ENCODE measurements around the gene EIF2B4. TPM values are rescaled to one million over a fixed set of nuclear protein-coding genes. Genes with fewer than 3 reads are reported as not detected.

The EIF2B4 gene
- total and polyA plus RNA-seq, 9 of the 15 experiments (the other 6 are each of a cell fraction or from before 2014, with no cell fraction given), result 29.7 to 80.3 (median 58.9) TPM

DNA sequence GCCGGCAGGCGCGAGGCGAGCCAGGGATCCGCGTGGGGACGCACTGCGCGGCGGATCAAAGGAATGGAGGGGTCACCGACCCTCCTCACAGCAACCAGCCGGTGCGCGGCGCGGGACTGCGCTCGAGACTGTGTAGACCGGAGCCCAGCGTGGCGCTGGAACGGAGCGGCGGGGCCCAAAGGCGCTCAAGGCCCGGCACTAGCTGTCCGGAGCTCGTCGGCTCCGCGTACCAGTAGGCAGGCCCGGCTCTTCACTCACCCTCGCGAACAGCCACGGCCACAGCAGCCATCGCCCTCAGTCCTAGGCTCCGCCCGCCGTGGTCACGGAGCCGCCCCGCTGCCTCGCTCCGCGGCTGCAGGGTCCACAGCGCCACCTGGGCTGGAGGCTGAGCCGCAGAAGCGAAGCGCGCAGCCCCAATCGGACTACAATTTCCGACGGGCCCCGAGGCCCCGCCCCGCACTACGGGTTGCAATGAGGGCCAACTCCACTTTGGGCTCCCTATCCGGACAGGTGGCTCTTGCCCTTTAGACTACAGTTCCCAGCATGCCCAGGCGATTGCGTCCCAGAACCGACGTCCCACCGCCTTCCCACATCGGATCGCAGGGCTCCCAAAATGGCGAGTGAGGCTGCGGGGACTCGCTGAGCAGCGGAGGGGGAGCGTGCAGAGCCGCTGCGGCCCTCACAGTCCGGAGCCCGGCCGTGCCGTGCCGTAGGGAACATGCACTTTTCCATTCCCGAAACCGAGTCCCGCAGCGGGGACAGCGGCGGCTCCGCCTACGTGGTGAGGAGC, at the start of gene EIF2B4, which contains the start of gene SNX17 (continued):
- TF ChIP-seq, protein P1, sequence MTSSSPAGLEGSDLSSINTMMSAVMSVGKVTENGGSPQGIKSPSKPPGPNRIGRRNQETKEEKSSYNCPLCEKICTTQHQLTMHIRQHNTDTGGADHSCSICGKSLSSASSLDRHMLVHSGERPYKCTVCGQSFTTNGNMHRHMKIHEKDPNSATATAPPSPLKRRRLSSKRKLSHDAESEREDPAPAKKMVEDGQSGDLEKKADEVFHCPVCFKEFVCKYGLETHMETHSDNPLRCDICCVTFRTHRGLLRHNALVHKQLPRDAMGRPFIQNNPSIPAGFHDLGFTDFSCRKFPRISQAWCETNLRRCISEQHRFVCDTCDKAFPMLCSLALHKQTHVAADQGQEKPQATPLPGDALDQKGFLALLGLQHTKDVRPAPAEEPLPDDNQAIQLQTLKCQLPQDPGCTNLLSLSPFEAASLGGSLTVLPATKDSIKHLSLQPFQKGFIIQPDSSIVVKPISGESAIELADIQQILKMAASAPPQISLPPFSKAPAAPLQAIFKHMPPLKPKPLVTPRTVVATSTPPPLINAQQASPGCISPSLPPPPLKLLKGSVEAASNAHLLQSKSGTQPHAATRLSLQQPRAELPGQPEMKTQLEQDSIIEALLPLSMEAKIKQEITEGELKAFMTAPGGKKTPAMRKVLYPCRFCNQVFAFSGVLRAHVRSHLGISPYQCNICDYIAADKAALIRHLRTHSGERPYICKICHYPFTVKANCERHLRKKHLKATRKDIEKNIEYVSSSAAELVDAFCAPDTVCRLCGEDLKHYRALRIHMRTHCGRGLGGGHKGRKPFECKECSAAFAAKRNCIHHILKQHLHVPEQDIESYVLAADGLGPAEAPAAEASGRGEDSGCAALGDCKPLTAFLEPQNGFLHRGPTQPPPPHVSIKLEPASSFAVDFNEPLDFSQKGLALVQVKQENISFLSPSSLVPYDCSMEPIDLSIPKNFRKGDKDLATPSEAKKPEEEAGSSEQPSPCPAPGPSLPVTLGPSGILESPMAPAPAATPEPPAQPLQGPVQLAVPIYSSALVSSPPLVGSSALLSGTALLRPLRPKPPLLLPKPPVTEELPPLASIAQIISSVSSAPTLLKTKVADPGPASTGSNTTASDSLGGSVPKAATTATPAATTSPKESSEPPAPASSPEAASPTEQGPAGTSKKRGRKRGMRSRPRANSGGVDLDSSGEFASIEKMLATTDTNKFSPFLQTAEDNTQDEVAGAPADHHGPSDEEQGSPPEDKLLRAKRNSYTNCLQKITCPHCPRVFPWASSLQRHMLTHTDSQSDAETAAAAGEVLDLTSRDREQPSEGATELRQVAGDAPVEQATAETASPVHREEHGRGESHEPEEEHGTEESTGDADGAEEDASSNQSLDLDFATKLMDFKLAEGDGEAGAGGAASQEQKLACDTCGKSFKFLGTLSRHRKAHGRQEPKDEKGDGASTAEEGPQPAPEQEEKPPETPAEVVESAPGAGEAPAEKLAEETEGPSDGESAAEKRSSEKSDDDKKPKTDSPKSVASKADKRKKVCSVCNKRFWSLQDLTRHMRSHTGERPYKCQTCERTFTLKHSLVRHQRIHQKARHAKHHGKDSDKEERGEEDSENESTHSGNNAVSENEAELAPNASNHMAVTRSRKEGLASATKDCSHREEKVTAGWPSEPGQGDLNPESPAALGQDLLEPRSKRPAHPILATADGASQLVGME (CRISPR knock-in tag; IDR thresholded peaks at IDR 0.05), result no peak; the same call in 1 of the 2 replicates
- TF ChIP-seq TFE3 (CRISPR knock-in tag; IDR thresholded peaks at IDR 0.05) (no peak), GTF3C2 (IDR thresholded peaks at IDR 0.05; ENCODE audit: borderline replicate concordance, extremely low read depth, insufficient read length) (no peak), ETS1 (conservative IDR thresholded peaks at IDR 0.05; ENCODE audit: control insufficient read depth, low read depth, low read length) (peak; percentile 99), RCOR1 (IDR thresholded peaks at IDR 0.05; ENCODE audit: borderline replicate concordance in 1 of 2, low read depth in 2 of 2, low read length in 2 of 2) (peak in 1 of 2 experiments; percentile 42; a peak in 2 of 4 replicates), BMI1 (IDR thresholded peaks at IDR 0.05; ENCODE audit: low read length) (no peak; the same call in 1 of the 2 replicates), KHSRP (IDR thresholded peaks at IDR 0.05) (no peak), FOXA1 (IDR thresholded peaks at IDR 0.05; ENCODE audit: borderline replicate concordance) (no peak), ZNF449 (CRISPR knock-in tag; IDR thresholded peaks at IDR 0.05) (no peak), MIER1 (IDR thresholded peaks at IDR 0.05; ENCODE audit: low read depth) (no peak), ELF2 (CRISPR knock-in tag; IDR thresholded peaks at IDR 0.05) (no peak), SNIP1 (IDR thresholded peaks at IDR 0.05; ENCODE audit: low read depth) (no peak), ZNF146 (CRISPR knock-in tag; IDR thresholded peaks at IDR 0.05; ENCODE audit: unreplicated experiment) (no peak)

Measured in K562 (cell line).